ENCODE data around the gene SIGLECL1.

- TF ChIP-seq POLR2A (IDR thresholded peaks at IDR 0.05; ENCODE audit: low read depth, low read length) (no peak), TAF1 (IDR thresholded peaks at IDR 0.05; ENCODE audit: low read depth, low read length) (no peak), PAX5 (IDR thresholded peaks at IDR 0.05; ENCODE audit: insufficient read depth, low read length, severe bottlenecking) (no peak)
Measured at GRCh38 chr19:51201712-51202111, 49.2 kb upstream of the SIGLECL1 start.

Data from GM12891 (cell line).